CD4-positive, alpha-beta T cell treated with Interleukin-1 beta for 1 hour (primary cell): ENCODE data around the gene TRIM24.

Experiments used
- DNase-seq, 2 donors: peaks; one replicate each; pipeline ENCODE4 v3.0.0-alpha.2; 2020 to 2022

TRIM24 gene

DNA sequence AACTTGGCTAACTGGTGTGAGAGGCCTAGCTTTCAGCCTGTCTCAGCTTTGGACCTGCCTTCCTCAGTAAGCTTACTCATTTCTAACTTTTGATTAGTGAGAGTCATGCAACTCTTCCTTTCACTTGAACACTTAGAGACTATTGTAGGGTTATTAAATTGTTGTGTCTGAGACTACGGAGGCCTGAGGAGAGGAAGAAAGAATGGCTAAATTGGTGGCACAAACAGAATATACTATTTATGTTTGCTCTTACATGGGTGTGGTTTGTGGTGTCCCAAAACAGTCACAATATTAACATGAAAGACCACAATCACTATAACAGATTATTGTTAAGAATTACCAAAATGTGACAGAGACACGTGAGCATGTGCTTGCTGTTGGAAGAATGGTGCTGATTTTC is 82.1 kb downstream of the TRIM24 start:
- no peak for DNase-seq

DNA sequence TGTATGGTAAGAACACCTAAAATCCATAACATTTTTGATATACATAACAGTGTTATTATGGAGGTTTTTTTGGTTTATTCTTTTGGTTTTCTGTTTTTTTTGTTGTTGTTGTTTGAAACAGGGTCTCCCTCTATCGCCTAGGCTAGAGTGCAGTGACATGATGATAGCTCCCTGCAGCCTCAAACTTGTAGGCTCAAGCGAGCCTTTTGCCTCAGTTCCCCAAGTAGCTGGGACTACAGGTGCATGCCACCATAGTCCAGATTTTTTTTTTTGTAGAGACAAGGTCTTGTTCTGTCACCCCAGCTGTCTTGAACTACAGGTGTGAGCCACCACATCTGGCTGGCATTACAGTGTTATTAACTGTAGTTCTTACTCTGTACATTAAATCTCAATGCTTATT is 83.7 kb downstream of the TRIM24 start:
- no peak for DNase-seq

- no peak for DNase-seq
Measured at GRCh38 chr7:138545123-138545522, 85.1 kb downstream of the TRIM24 start.

- DNase-seq, result no peak
Measured at GRCh38 chr7:138546064-138546619, 86.1 kb downstream of the TRIM24 start.

DNA sequence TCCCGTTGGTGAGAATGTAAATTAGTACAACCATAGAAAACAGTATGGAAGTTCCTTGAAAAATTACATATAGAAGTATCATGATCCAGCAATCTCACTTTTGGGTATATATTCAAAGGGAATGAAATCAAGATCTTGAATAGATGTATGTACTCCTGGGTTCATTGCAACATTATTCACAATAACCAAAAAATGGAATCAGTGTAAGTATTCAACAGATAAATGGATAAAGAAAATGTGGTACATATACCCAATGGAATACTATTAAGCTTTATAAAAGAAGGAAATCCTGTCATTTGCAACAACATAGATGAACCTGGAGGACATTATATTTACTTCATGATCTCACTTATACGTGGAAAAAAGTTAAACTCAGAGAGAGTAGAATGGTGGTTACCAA is 86.8 kb downstream of the TRIM24 start:
- DNase-seq, result no peak

GRCh38 chr7:138549082-138549481 is 89.0 kb downstream of the TRIM24 start:
- no peak for DNase-seq

DNA sequence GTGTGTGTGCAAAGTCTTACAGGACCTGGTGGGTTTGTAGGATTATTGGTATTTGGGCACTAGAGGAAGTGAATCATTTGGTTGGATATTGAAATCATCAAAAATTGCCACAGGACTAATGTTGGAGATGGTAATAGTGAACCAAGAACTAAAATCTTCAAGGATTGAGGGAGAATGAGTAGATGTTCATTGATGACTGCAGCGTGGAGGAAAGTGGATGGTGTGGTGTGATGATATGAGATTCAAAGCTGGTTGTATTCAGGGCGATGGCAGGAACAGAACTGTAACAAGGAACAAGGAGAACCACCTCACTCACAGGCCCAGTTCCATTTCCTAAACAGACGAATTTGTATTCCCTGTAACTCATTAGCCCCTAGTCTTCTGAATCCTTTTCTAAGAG is 90.3 kb downstream of the TRIM24 start:
- no peak for DNase-seq

DNA sequence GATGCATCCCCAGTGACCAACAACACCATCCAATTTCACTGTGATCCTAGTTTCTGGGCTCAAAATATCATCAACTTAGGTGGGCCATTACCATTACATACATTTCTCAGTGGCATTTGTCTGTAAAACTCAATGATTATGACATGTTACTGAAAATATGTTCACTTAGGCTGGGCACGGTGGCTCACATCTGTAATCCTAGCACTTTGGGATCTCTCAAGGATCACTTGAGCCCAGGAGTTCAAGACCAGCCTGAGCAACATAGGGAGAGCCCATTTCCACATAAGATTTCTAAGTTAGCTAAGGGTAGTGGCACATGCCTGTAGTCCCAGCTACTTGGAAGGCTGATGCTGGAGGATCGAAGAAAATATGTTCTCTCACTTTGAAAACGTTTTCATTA is 91.0 kb downstream of the TRIM24 start:
- DNase-seq, result no peak

DNA sequence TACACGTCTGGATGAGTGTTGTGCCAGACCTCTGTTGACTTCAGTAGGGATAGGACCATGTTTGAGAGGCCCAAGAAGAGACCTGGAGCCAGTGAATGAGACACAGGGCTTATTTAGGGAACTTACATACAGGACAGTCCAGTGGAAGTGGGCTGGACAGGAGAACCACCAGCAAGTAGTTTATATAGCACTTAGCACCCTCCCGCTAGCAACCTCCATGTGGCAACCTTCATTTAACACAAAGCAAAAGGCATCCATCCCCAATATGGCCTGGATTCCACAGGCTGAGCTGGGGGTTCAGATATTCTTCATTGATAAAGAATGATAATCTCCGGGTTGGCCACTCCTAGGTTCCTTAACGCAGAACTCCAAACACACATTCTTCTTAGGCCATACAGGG is 93.7 kb downstream of the TRIM24 start:
- DNase-seq, result no peak

DNA sequence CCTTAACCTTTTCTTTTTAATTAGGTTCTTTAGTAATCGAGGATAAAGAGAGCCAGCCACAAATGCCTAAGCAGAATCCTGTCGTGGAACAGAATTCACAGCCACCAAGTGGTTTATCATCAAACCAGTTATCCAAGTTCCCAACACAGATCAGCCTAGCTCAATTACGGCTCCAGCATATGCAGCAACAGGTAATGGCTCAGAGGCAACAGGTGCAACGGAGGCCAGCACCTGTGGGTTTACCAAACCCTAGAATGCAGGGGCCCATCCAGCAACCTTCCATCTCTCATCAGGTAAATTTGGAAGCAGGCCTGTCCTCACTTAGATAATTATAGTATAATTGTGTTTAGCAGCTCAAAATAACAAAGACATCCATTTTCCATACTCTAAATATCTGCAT is 94.6 kb downstream of the TRIM24 start:
- no peak for DNase-seq

- DNase-seq, result no peak
Measured at GRCh38 chr7:138555684-138556083, 95.6 kb downstream of the TRIM24 start.

GRCh38 chr7:138556771-138557484 is 96.9 kb downstream of the TRIM24 start:
- no peak for DNase-seq

DNA sequence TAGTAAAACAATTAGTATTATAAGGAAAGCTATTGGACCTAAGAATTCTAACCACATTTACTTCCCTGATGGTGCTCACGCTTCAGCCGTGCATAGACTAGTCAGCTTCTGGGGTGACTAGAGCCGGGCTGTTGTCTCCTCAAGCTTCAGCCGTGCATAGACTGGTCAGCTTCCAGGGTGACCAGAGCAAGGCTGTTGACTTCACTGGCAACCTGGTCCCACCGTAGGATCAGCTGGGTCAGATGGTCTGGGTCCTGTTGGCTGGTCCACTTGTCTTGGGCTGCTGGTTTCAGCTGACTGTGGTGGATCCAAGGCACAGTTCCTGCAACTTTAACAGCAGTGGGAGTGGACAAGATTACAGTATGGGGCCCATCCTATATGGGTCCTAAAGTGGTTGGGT is 99.4 kb downstream of the TRIM24 start:
- DNase-seq, result no peak

DNA sequence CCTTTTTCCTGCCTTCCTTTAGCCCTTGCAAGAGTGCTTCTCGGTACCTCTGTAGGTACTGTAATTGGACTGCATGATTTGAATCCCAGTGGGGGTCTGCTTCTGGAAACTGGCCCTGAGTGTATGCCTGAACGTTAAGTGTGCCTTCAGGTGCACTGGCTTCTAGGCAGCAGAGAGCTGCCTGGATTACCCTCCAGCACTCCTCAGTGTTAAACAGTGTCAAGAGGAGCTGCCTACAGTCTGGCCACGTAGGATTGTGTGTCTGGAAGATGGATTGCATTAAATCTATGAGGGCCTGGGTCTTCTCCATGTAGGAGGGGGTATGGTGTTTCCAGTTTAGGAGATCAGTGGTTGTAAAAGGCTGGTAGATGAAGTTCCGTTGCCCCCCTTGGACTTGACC is 103.7 kb downstream of the TRIM24 start:
- DNase-seq, result no peak

- DNase-seq, result no peak
Measured at GRCh38 chr7:138564365-138564764, 104.3 kb downstream of the TRIM24 start.

DNA sequence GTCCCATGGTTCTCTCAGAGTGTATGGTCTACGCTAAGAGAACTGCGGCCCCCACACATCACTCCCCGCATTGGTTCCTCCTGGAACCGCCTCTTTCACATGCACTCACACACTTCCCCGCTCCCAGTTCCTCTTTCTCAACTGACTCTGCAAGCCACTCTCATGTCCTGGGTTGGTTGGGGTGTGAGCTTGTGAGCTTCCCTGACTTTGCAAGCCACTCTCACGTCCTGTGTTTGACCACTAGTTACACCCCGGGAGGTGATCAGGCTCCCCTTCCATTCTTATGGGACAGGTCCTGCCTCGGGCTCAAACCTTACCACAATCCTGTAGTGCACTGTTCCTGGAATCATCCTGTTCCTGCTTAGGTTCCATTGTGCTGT is 105.0 kb downstream of the TRIM24 start:
- DNase-seq, result no peak

GRCh38 chr7:138565451-138566114 is 105.5 kb downstream of the TRIM24 start:
- no peak for DNase-seq

DNA sequence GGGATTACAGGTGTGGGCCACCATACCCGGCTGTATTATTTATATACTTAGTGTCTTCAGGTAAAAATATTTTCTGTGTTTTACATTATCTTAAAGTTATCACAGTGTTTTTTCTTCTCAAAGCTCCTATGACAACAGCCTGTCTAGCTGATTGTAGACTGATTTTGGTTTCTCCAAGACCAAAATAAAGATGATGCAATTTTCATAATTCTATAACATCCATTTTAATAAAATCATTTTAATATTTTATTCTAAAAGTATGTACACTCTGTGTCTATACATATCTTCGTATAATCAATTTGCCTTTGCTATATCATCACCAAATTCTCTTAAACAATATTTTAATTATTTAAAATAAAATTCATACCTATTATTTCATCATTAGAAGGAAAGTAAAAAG is 108.6 kb downstream of the TRIM24 start:
- DNase-seq, result no peak

- DNase-seq, result no peak
Measured at GRCh38 chr7:138569418-138569817, 109.4 kb downstream of the TRIM24 start.

GRCh38 chr7:138570715-138571114 is 110.7 kb downstream of the TRIM24 start:
- no peak for DNase-seq

DNA sequence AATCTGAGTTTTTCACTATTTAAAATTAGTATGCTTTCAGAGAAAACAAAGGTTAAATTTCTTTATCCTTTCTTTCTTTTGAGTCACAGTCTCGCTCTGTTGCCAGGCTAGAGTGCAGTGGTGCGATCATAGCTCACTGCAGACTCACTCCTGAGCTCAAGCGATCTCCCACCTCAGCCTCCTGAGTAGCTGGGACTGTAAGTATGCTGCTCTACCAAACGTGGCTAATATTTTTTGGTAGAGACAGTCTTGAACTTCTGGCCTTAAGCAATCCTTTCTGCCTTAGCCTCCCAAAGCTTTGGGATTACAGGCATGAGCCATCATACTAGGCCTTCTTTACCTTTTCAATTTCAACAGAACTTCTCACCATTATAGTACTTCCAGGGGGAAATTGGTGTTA is 113.7 kb downstream of the TRIM24 start:
- no peak for DNase-seq

GRCh38 chr7:138575897-138576428 is 115.9 kb downstream of the TRIM24 start:
- DNase-seq, result no peak

DNA sequence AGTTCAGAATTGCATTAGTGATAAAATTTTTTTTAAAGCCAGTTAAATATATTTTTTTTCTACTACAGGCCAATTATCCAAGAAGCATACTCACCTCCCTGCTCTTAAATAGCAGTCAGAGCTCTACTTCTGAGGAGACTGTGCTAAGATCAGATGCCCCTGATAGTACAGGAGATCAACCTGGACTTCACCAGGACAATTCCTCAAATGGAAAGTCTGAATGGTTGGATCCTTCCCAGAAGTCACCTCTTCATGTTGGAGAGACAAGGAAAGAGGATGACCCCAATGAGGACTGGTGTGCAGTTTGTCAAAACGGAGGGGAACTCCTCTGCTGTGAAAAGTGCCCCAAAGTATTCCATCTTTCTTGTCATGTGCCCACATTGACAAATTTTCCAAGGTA is 119.1 kb downstream of the TRIM24 start:
- DNase-seq, result no peak

GRCh38 chr7:138579671-138580070 is 119.6 kb downstream of the TRIM24 start:
- no peak for DNase-seq
